ENCODE measurements around the gene CAST.
A peak's percentile ranks its signal among the peaks of the same experiment; 100 is the strongest.

CAST gene

GRCh38 chr5:96654209-96654608, 8.0 kb upstream of the CAST start:
- DNase-seq (ENCODE audit: low spot score in 2 of 2) (no peak), ATAC-seq (no peak)
- H3K9me3 Mint-ChIP-seq: no peaks in the 10 kb centered on the region
- H3K4me1 Mint-ChIP-seq: peaks cover 35% of the 10 kb centered on the region
- no peak overlapping the region for H3K4me3 Mint-ChIP-seq
- peaks cover 7% of the 10 kb centered on the region for H3K36me3 Mint-ChIP-seq
- H3K27ac Mint-ChIP-seq: no peak overlapping the region

GRCh38 chr5:96655085-96655484, 7.1 kb upstream of the CAST start:
- H3K27ac Mint-ChIP-seq: no peak overlapping the region
- H3K4me1 Mint-ChIP-seq: peaks cover 38% of the 10 kb centered on the region
- H3K36me3 Mint-ChIP-seq: peaks cover 7% of the 10 kb centered on the region
- H3K4me3 Mint-ChIP-seq: no peak overlapping the region
- DNase-seq (ENCODE audit: low spot score in 2 of 2): no peak
- no peaks in the 10 kb centered on the region for H3K9me3 Mint-ChIP-seq
- no peak for ATAC-seq

- H3K27ac Mint-ChIP-seq: no peak overlapping the region
Observed at GRCh38 chr5:96655506-96655905, 6.7 kb upstream of the CAST start.

GRCh38 chr5:96657068-96657467, 5.1 kb upstream of the CAST start:
- H3K4me3 Mint-ChIP-seq: no peak overlapping the region
- DNase-seq (ENCODE audit: low spot score in 2 of 2) (peak; percentile 38 to 80), ATAC-seq (peak; percentile 79)
- peaks cover 14% of the 10 kb centered on the region for H3K36me3 Mint-ChIP-seq
- H3K27ac Mint-ChIP-seq: no peak overlapping the region
- peaks cover 42% of the 10 kb centered on the region for H3K4me1 Mint-ChIP-seq
- no peaks in the 10 kb centered on the region for H3K9me3 Mint-ChIP-seq

More at GRCh38 chr5:96655506-96655905, 6.7 kb upstream of the CAST start:
- no peak overlapping the region for H3K4me3 Mint-ChIP-seq
- no peaks in the 10 kb centered on the region for H3K9me3 Mint-ChIP-seq
- H3K4me1 Mint-ChIP-seq: peaks cover 42% of the 10 kb centered on the region
- peaks cover 7% of the 10 kb centered on the region for H3K36me3 Mint-ChIP-seq
- ATAC-seq (peak; percentile 60), DNase-seq (ENCODE audit: low spot score in 2 of 2) (no peak)

- peaks cover 25% of the 10 kb centered on the region for H3K36me3 Mint-ChIP-seq
- H3K4me3 Mint-ChIP-seq: no peak overlapping the region
- ATAC-seq (no peak), DNase-seq (ENCODE audit: low spot score in 2 of 2) (no peak)
- H3K9me3 Mint-ChIP-seq: no peaks in the 10 kb centered on the region
- H3K27ac Mint-ChIP-seq: no peak overlapping the region
- peaks cover 49% of the 10 kb centered on the region for H3K4me1 Mint-ChIP-seq
Observed at GRCh38 chr5:96658272-96658671, 3.9 kb upstream of the CAST start.

- ATAC-seq: no peak
- Mint-ChIP-seq H3K9me3 (no peaks in the 10 kb centered on the region), H3K4me3 (no peak overlapping the region), H3K4me1 (peaks cover 50% of the 10 kb centered on the region), H3K27ac (no peak overlapping the region), H3K36me3 (peaks cover 26% of the 10 kb centered on the region)
- no peak for DNase-seq (ENCODE audit: low spot score in 2 of 2)
Observed at GRCh38 chr5:96659170-96659569, 3.0 kb upstream of the CAST start.

GRCh38 chr5:96660971-96661854, 963 bp upstream of the CAST start:
- Mint-ChIP-seq H3K9me3 (no peaks in the 10 kb centered on the region), H3K4me1 (peaks cover 41% of the 10 kb centered on the region), H3K4me3 (peak overlapping the region; percentile 93), H3K27ac (peak overlapping the region; percentile 92), H3K36me3 (peaks cover 26% of the 10 kb centered on the region)
- peak in 1 of 2 donors; percentile 69 for DNase-seq (ENCODE audit: low spot score in 2 of 2)
- ATAC-seq: peak; percentile 37

- DNase-seq (ENCODE audit: low spot score in 2 of 2): peak; percentile 77 to 95
- Mint-ChIP-seq H3K27ac (peak overlapping the region; percentile 92), H3K9me3 (no peaks in the 10 kb centered on the region), H3K4me3 (peak overlapping the region; percentile 93), H3K4me1 (peaks cover 29% of the 10 kb centered on the region), H3K36me3 (peaks cover 19% of the 10 kb centered on the region)
- ATAC-seq: peak; percentile 86
Observed at GRCh38 chr5:96662725-96663518, 746 bp downstream of the CAST start.

GRCh38 chr5:96663608-96664007, 1.4 kb downstream of the CAST start:
- peak overlapping the region; percentile 93 for H3K4me3 Mint-ChIP-seq
- no peaks in the 10 kb centered on the region for H3K9me3 Mint-ChIP-seq
- no peak for DNase-seq (ENCODE audit: low spot score in 2 of 2)
- ATAC-seq: no peak
- peak overlapping the region; percentile 92 for H3K27ac Mint-ChIP-seq
- H3K36me3 Mint-ChIP-seq: peaks cover 19% of the 10 kb centered on the region
- H3K4me1 Mint-ChIP-seq: peaks cover 36% of the 10 kb centered on the region

- no peak overlapping the region for H3K4me3 Mint-ChIP-seq
- no peak for ATAC-seq
- no peaks in the 10 kb centered on the region for H3K9me3 Mint-ChIP-seq
- DNase-seq (ENCODE audit: low spot score in 2 of 2): no peak
- H3K27ac Mint-ChIP-seq: no peak overlapping the region
- H3K4me1 Mint-ChIP-seq: peaks cover 43% of the 10 kb centered on the region
- peaks cover 19% of the 10 kb centered on the region for H3K36me3 Mint-ChIP-seq
Observed at GRCh38 chr5:96664669-96665068, 2.5 kb downstream of the CAST start.

- no peak for DNase-seq (ENCODE audit: low spot score in 2 of 2)
- no peaks in the 10 kb centered on the region for H3K36me3 Mint-ChIP-seq
- no peak overlapping the region for H3K27ac Mint-ChIP-seq
- ATAC-seq: no peak
- no peaks in the 10 kb centered on the region for H3K9me3 Mint-ChIP-seq
- H3K4me1 Mint-ChIP-seq: peaks cover 45% of the 10 kb centered on the region
- no peak overlapping the region for H3K4me3 Mint-ChIP-seq
Observed at GRCh38 chr5:96668725-96669124, 6.5 kb downstream of the CAST start.

GRCh38 chr5:96669909-96670308, 7.7 kb downstream of the CAST start:
- Mint-ChIP-seq H3K4me3 (no peak overlapping the region), H3K36me3 (peaks cover under 1% of the 10 kb centered on the region), H3K27ac (peak overlapping the region; percentile 17), H3K9me3 (no peaks in the 10 kb centered on the region), H3K4me1 (peaks cover 38% of the 10 kb centered on the region)
- ATAC-seq (no peak), DNase-seq (ENCODE audit: low spot score in 2 of 2) (no peak)

GRCh38 chr5:96671441-96671840, 9.3 kb downstream of the CAST start:
- peaks cover 41% of the 10 kb centered on the region for H3K4me1 Mint-ChIP-seq
- DNase-seq (ENCODE audit: low spot score in 2 of 2) (no peak), ATAC-seq (no peak)
- H3K27ac Mint-ChIP-seq: no peak overlapping the region
- no peaks in the 10 kb centered on the region for H3K9me3 Mint-ChIP-seq
- H3K36me3 Mint-ChIP-seq: peaks cover 16% of the 10 kb centered on the region
- H3K4me3 Mint-ChIP-seq: no peak overlapping the region

GRCh38 chr5:96673127-96673526, 11.0 kb downstream of the CAST start:
- ATAC-seq: no peak
- H3K27ac Mint-ChIP-seq: no peak overlapping the region
- H3K36me3 Mint-ChIP-seq: peaks cover 25% of the 10 kb centered on the region
- no peaks in the 10 kb centered on the region for H3K9me3 Mint-ChIP-seq
- H3K4me1 Mint-ChIP-seq: peaks cover 38% of the 10 kb centered on the region
- DNase-seq (ENCODE audit: low spot score in 2 of 2): no peak
- H3K4me3 Mint-ChIP-seq: no peak overlapping the region

GRCh38 chr5:96675882-96676281, 13.7 kb downstream of the CAST start:
- Mint-ChIP-seq H3K27ac (no peak overlapping the region), H3K4me1 (peaks cover 25% of the 10 kb centered on the region), H3K9me3 (no peaks in the 10 kb centered on the region), H3K4me3 (no peak overlapping the region), H3K36me3 (peaks cover 48% of the 10 kb centered on the region)
- ATAC-seq: no peak
- DNase-seq (ENCODE audit: low spot score in 2 of 2): no peak

Data from stimulated activated effector memory CD8-positive, alpha-beta T cell treated with anti-CD3 and anti-CD28 coated beads, Interleukin-12 subunit alpha, Interleukin-12 subunit beta, amount 100 ng/mL, for 72 hours (primary cell).